ENCODE results near the gene MFAP1.
A peak's percentile ranks its signal among the peaks of the same experiment; 100 is the strongest.
"Not testable (repeated sequence)": the region's sequence is repeated elsewhere in the genome, so short reads cannot be mapped to it uniquely, and the experiment has no call there.

Gene MFAP1, protein sequence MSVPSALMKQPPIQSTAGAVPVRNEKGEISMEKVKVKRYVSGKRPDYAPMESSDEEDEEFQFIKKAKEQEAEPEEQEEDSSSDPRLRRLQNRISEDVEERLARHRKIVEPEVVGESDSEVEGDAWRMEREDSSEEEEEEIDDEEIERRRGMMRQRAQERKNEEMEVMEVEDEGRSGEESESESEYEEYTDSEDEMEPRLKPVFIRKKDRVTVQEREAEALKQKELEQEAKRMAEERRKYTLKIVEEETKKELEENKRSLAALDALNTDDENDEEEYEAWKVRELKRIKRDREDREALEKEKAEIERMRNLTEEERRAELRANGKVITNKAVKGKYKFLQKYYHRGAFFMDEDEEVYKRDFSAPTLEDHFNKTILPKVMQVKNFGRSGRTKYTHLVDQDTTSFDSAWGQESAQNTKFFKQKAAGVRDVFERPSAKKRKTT

DNA sequence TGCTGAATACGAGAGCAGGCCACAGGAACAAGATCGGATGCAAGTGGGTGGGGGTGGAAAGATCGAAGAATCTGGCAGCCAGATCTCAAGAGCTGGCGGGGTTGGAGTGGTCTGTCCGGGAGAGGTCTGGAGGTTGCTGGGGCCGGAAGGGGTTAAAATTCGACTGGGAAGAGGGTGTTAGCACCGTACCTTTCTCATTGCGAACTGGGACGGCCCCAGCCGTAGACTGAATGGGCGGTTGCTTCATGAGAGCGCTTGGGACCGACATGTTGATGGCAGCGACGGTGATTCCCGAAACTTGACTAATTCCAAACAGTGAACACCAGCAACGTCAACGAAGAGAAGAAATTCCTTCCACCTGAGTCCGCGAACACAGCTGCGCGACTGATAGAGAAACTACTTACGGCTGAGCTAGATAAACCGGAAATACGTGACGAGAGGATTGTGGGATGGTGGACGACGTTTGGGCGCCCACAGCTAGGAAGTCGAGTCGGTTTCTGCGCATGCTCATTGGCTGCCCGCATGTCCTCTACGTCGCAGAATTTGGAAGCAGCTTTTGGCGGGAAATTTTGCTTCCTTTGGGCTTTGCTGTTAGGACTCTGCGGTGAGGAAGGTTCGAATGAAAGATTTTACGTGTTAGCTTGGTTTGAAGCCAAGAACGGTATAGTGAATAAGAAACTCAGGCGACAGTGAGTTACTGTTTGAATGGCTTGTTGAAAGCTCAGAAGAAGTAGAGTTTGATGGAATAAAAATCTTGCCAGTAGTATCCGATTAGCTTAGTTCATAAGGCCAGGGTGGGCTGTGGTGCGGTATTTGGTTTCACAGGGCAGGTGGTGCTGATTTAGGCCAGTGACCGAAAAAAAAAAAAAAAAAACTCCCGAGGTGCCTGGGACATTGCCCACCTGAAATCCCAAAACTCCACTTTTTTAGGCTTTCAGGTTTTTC, at the start of gene MFAP1:
Gene MFAP1 (minus strand): TSS at position 389 of the 945 bp plus-strand sequence. CDS start 121 bp downstream, at position 268.
- peak; percentile 87 for DNase-seq (ENCODE audit: low read depth)

DNA sequence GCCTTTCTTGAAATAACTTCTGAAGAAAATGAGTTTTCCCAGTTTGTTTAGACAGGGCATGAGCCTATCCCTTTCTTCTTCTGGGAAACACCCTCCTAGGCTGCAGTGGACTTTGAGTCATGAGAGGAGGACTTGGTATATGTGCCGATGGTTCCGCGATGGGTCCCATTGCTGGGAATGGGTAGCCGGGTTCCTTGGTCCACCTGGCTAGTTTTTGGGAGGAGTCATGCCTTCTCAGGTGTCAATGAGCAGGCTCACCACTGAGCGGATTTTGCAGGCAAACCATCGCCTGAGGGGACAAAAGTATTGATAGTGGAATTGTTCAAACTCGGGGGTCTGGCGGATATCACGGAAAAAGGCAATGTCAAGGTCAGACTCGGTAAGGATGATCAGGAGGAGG, 49.2 kb upstream of the MFAP1 start:
- DNase-seq (ENCODE audit: low read depth), result no peak

DNA sequence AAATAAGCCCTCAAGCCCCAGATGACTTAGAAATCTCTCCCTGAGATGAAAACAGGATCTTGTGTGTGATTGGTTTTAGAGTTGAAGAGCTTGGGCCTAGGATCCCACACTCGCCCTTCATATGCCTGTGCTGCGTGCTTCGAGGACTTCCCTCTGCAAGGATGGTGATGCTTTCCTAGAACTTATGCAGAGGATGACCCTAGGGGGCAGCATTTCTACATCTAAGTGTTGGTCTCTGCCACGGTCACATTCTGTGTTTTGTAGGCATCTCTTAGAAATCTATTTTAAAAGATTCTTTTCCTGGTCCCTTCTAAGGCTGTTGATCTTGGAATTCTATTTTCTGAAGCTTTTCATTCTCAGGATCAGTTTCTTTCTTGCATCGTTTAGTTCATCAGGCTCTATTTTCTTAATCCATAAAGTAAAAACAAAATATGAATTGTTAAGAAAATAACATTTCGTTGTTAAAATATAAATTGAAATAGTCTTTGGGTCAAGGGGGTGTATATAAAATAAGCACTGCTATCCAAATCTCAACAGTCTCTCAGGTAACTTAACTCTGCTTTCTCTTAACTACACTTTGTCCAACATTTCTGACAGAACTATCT, 48.0 kb upstream of the MFAP1 start:
- peak; percentile 33 for DNase-seq (ENCODE audit: low read depth)

DNA sequence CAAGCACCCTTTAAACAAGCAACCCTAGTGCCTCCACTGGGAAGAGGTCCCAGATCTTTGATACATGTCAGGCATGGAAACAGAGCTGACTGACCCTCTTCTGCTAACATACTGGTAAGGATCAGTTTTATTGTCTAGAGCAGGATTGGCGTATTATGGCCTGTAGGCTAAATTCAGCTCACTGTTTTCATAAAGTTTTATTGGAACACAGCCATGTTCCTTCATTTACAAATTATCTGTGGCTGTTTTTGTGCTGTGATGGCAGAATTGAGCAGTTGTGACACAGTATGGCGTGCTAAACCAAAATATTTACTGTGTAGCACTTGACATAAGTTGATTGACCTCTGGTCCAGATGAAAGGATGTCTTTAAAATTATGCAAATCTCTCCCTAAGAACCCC, 47.3 kb upstream of the MFAP1 start:
- no peak for DNase-seq (ENCODE audit: low read depth)

DNA sequence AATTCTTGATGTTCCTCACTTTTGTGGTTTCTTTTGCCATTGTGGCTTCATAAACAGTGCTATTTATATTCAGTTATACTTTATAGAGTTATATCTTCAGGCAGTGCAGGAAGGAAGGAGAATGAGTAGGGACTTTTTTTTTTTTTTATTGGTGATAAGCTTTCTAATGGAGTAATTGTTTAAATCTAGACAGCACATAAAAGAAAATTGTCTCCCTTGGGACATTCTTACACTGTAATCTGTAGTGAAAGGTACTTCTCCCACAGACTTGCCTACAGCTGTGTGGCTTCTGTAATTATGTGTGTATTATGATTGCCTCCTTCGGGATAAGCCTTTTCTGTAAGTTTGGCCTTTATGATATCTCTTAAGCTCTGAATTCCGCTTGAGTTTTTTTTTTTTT, 43.9 kb upstream of the MFAP1 start:
- no peak for DNase-seq (ENCODE audit: low read depth)

DNA sequence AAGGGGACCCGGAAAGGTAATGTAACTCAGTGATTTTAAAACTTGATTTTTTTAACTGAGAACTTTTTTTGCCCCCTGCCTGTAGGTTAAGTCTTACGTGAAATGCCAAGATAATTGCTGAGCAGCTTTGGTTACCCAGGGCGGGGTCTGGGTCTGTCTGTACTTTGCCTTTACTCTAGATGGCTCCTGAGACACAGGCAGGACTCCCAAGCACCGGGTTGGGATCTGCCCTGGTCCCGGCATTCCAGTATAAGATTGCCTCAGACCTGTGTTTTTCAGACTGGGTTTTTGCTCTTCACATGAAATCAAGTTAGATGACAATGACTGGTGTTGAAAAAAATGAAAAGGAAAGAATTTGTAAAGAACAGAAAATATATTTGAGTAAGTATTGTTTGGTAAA, 42.6 kb upstream of the MFAP1 start:
- DNase-seq (ENCODE audit: low read depth), result no peak

DNA sequence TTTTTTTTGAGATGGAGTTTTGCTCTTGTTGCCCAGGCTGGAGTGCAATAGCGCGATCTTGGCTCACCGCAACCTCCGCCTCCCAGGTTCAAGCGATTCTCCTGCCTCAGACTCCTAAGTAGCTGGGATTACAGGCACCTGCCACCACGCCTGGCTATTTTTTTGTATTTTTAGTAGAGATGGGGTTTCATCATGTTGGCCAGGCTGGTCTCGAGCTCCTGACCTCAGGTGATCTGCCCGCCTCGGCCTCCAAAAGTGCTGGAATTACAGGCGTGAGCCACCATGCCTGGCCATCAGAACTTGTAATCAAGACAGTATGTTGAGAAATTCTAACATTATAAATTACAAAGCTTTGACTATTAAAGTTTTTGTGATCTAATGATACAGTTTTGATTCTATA, 42.1 kb upstream of the MFAP1 start:
- DNase-seq (ENCODE audit: low read depth), result not testable (repeated sequence)

DNA sequence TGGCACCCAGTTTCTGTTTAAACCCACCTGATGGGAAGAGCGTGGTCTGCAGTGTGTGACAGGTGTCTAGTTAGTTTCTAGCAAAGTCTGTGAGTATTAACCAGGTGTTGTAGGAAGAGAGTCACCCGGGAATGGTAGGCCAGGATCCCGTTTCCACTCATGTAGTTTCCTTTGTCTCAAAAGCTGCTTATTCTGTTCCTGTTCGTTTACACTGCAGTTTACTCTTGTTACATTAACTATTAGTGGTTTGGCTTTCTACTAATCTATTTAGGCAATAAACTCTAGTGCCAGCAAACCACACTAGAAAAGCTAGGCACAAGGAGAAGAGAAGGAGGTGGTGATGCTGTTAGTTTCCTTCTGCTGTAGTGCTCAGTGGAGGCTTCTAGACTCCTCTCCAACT, 35.1 kb upstream of the MFAP1 start:
- DNase-seq (ENCODE audit: low read depth), result no peak

DNA sequence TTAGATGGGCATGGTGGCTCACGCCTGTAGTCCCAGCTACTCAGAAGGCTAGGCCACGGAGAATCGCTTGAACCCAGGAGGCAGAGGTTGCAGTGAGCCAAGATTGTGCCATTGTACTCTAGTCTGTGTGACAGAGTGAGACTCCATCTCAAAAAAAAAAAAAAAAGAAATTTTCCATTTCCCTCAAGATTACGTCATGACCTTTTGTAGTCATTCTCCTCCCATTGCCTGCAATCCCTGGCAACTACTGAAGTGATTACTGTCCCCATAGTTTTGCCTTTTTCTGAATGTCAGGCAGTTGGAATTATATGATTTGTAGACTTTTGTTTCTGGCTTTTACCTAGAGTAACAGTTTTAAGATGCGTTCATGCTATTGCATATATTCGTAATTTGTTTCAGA, 30.3 kb upstream of the MFAP1 start:
- DNase-seq (ENCODE audit: low read depth), result no peak

DNA sequence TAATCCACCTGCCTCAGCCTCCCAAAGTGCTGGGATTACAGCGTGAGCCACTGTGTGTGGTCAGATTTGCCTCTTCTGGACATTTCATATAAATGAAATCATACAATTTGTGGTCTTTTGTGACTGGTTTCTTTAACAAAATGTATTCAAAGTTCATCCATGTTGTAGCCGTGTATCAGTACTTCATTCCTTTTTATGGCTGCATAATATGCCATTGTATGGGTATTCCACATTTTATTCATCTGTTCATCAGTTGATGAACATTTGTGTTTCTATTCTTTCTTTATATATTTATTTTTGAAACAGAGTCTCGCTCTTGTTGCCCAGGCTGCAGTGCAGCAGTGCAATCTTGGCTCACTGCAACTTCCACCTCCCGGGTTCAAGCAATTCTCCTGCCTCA, 28.1 kb upstream of the MFAP1 start:
- DNase-seq (ENCODE audit: low read depth), result no peak

DNA sequence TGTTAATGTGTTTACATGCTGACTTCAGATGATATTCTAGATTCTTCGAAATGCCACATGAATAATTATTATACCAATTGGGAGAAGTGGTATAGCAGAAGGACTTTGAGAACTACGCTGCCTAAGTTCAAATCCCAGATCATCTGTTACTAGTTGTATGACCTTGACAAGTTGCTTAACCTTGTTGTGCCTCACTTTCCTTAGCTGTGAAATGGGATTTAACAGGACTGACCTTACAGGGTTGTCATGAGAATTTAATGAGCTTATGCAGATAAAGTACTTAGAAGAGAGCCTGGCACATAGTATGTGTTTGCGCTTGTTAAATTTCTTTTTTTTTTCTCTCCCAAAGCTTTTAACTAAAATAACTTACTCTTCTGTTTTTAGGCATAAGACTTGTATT, 26.8 kb upstream of the MFAP1 start:
- DNase-seq (ENCODE audit: low read depth), result no peak

DNA sequence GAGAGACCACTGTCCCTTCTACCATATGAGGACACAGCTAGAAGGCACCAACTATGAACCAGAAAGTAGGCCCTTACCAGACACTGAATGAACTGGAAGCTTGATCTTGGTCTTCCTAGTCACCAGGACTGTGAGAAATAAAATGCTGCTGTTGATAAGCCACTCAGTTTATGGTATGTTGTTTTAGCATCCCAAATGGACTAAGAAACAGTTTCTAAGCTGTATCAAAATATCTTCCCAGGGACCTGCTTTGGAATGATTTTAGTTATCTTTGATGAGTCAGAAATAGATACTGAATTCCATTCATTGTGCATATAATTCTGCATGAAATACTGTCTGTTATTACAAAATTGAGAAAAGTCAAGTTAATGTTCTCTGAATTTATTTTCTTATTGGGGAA, 20.9 kb upstream of the MFAP1 start:
- no peak for DNase-seq (ENCODE audit: low read depth)

DNA sequence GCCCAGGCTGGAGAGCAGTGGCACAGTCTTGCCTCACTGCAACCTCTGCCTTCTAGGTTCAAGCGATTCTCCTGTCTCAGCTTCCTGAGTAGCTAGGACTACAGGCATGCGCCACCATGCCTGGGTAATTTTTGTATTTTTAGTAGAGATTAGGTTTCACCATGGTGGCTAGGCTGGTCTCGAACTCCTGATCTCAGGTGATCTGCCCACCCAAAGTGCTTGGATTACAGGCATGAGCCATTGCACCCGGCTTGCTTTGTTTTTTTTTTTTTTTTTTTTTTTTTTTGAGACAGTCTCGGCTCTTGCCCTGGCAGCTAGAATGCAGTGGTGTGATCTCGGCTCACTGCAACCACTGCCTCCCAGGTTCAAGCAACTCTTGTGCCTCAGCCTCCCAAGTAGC, 8.0 kb upstream of the MFAP1 start:
- not testable (repeated sequence) for DNase-seq (ENCODE audit: low read depth)

DNA sequence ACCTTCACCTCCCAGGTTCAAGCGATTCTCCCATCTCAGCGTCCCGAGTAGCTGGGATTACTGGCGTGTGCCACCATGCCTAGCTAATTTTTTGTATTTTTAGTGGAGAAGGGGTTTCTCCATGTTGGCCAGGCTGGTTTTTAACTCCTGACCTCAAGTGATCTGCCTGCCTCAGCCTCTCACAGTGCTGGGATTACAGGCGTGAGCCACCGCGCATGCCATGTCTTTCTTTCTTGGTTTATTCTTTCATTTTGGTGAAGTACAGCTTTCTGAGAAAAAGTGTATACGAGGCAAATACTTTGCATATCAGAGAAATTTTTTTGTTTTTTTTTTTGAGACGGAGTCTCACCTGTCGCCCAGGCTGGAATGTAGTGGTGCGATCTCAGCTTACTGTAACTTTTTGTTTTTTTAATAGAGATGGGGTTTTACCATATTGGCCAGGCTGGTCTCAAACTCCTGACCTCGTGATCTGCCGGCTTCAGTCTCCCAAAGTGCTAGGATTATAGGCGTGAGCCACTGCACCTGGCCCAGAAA, 7.1 kb upstream of the MFAP1 start:
- not testable (repeated sequence) for DNase-seq (ENCODE audit: low read depth)

DNA sequence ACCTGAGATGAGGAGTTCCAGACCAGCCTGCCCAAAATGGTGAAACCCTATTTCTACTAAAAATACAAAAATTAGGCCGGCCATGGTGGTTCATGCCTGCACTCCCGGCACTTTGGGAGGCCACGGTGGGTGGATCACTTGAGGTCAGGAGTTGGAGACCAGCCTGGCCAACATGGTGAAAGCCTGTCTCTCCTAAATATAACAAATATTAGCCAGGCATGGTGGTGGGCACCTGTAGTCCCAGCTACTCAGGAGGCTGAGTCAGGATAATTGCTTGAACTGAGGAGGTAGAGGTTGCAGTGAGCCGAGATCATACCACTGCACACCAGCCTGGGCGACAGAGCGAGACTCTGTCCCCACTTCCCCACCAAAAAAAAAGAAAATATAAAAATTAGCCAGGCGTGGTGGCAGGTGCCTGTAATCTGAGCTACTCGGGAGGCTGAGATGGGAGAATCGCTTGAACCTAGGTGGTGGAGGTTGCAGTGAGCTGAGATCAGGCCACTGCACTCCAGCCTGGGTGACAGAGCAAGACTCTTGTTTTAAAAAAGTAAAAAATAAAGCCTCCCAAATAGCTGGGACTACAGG, 6.3 kb upstream of the MFAP1 start:
- not testable (repeated sequence) for DNase-seq (ENCODE audit: low read depth)

DNA sequence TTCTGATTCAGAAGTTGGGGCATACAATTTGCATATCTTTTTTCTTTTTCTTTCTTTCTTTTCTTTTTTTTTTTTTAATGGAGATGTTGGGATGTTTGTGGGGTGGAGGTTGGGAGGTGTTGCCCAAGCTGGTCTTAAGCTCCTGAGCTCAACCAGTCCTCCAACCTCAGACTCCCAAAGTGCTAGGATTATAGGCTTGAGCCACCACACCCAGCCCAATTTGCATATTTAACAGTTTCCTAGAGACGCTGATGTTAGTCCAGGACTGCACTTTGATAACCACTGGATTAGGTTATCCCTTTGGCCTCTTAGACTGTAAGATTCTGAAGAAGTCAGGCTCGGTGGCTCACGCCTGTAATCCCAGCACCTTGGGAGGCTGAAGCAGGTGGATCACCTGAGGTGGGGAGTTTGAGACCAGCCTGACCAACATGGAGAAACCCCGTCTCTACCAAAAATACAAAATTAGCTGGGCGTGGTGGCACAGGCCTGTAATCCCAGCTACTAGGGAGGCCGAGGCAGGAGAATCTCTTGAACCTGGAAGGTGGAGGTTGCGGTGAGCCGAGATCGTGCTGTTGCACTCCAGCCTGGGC, 5.6 kb upstream of the MFAP1 start:
- not testable (repeated sequence) for DNase-seq (ENCODE audit: low read depth)

DNA sequence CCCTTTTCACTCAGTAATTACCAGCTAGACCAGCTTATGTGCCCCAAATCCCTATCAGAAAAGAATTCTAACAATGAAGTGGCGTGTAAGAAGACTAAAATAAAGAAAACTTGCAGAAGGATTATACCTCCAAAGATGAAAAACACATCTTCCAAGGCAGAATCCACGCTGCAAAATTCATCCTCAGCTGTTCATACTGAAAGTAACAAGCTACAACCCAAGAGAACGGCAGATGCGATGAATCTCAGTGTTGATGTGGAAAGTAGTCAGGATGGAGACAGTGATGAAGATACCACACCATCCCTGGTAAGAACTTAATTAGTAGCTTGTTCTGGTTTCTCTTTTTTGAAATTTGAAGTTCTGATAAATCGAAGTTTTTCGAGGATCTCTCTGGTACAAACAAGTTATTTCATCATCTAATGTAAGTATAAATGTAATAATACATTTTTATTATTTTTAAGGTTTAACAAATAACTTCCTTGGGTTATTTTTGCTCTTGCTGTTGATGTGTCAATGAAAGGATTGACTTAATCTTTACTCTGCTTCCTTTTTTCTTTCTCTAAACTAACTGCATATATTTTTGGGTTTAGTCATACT, 3.7 kb upstream of the MFAP1 start:
- no peak for DNase-seq (ENCODE audit: low read depth)

DNA sequence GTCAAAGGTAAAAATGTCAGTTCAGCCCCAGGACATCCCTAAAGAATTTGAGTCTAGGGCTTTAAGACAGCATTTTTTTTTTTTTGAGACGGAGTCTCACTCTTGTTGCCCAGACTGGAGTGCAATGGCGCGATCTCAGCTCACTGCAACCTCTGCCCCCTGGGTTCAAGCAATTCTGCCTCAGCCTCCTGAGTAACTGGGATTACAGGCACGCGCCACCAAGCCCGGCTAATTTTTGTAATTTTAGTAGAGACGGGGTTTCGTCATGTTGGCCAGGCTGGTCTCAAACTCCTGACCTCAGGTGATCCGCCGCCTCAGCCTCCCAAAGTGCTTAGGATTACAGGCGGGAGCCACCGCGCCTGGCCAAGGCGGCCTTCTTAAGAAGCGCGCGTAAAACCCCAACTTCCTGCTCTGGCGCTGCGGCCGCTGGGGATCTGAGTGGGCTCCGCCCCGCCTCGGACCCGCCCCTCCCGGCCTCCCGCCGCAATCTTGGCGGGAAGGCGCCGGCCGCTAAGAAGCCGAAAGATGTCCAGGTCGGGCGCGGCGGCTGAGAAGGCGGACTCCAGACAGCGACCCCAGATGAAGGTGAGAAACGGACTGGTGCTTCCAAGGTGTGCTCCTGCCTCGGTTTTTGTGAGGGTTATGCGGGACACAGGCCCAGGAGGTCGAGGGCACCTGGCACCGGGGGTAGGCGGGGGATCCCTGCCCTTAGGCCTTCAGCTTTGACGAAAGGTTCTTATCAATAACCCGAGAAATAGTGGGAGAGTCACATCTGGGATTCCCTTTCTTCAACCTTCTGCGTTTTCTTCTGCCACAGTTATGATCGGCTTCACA, 2.2 kb upstream of the MFAP1 start, which contains the start of gene WDR76:
Gene WDR76 (plus strand): TSS at position 495 of the 834 bp plus-strand sequence. CDS start 31 bp downstream, at position 526.
- peak; percentile 68 for DNase-seq (ENCODE audit: low read depth)

DNA sequence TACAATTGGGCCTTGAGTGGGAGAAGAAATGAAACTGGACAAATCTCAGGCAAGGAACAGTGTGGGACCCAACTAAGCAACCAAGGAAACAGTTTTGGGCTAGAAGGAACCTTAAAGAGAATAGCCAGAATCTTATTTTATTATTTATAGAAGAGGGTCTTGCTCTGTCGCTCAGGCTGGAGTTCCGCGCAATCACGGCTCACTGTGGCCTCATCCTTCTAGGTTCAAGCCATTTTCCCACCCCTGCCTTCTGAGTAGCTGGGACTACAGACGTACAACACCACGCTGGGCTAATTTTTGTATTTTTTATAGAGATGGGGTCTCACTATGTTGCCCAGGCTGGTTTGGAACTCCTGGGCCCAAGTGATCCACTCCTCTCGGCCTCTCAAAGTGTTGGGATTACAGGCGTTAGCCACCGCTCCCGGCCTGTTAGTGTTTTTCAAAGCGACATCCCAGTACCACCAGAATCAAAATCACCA, 1.6 kb upstream of the MFAP1 start:
- DNase-seq (ENCODE audit: low read depth), result no peak

DNA sequence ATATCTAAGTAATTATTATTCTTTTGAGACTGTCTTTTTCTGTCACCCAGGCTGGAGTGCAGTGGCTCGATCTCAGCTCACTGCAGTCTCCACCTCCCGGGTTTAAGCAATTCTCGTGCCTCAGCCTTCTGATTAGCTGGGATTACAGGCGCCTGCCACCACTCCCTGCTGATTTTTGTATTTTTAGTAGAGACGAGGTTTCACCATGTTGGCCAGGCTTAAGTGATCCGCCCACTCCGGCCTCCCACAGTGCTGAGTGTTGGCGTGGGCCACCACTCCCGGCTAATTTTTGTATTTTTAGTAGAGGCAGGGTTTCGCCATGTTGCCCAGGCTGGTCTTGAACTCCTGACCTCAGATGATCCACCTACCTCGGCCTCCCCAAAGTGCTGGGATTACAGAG, 815 bp upstream of the MFAP1 start:
- DNase-seq (ENCODE audit: low read depth), result not testable (repeated sequence)

Measured in CMK (cell line).